ENCODE measurements around the gene UNC13B. TPM values are rescaled to one million over a fixed set of nuclear protein-coding genes. Genes with fewer than 3 reads are reported as not detected.

The UNC13B gene
- total RNA-seq, 1 experiment from 2014 or later = 48.2 TPM

GRCh38 chr9:35423499-35423898 lies 261.7 kb downstream of the UNC13B start:
- H3T11ph ChIP-seq (ENCODE audit: low read length) = no peak overlapping the region
- no peak overlapping the region for H3K18ac ChIP-seq (ENCODE audit: insufficient read length, low read depth, low read length)
- Mint-ChIP-seq H3K4me1 (0 out of 4 replicates have a peak, but pooled peaks cover 0 to 2% of the 10 kb centered on the region in 2 experiments), H3K9me3 (peaks cover 0 to 2% of the 10 kb centered on the region in 2 experiments; a peak in 3 of 5 replicates), H3K4me3 (no peak overlapping the region), H3K36me3 (ENCODE audit: insufficient read depth in 1 of 3, low read depth in 3 of 3) (no peaks in the 10 kb centered on the region), H3K27ac (no peak overlapping the region), H3K27me3 (ENCODE audit: low read depth) (peaks cover 6% of the 10 kb centered on the region)
- H3K79me1 ChIP-seq (ENCODE audit: insufficient read depth, low read depth, low read length, poor library complexity, severe bottlenecking) = no peaks in the 10 kb centered on the region
- H2BK12ac ChIP-seq (ENCODE audit: insufficient read length, low read depth, low read length) = no peak overlapping the region
- H3K23ac ChIP-seq (ENCODE audit: insufficient read length, low read depth, low read length) = no peak overlapping the region
- H3K14ac ChIP-seq (ENCODE audit: insufficient read depth, low read length) = no peak overlapping the region
- H2BK120ac ChIP-seq (ENCODE audit: low read depth, low read length, poor library complexity, severe bottlenecking) = no peak overlapping the region
- no peak overlapping the region for H3K4ac ChIP-seq (ENCODE audit: low read depth, low read length)
- TF ChIP-seq CTCF (conservative IDR thresholded peaks at IDR 0.05) = no peak
- DNase-seq = no peak
- H3K56ac ChIP-seq (ENCODE audit: insufficient read length, low read depth, low read length) = no peak overlapping the region
- no peak overlapping the region for H3K9ac ChIP-seq (ENCODE audit: extremely low read depth, insufficient read length, low read length)
- H4K5ac ChIP-seq (ENCODE audit: insufficient read length, low read depth, low read length) = no peak overlapping the region
- no peak overlapping the region for H2BK5ac ChIP-seq (ENCODE audit: insufficient read length, low read length)
- H3K79me2 ChIP-seq (ENCODE audit: insufficient read depth, low read length) = no peaks in the 10 kb centered on the region
- H4K91ac ChIP-seq (ENCODE audit: insufficient read length, low read depth, low read length) = no peak overlapping the region
- H3K27ac ChIP-seq (ENCODE audit: insufficient read length, low read depth, low read length) = no peak overlapping the region
- no peaks in the 10 kb centered on the region for H3K4me1 ChIP-seq (ENCODE audit: insufficient read depth, low read length)
- no peak overlapping the region for H3K4me2 ChIP-seq (ENCODE audit: insufficient read depth, insufficient read length, low read length)
- no peaks in the 10 kb centered on the region for H3K27me3 ChIP-seq (ENCODE audit: insufficient read depth, low read length)
- no peak overlapping the region for H2AK5ac ChIP-seq (ENCODE audit: insufficient read length, low read length)
- no peak overlapping the region for H2BK15ac ChIP-seq (ENCODE audit: low read depth, low read length)
- no CpG with 5 or more reads among the region's 2 CpGs for WGBS (ENCODE audit: extremely low coverage, insufficient read length, low lambda C conversion rate)
- no peak overlapping the region for H4K8ac ChIP-seq (replicated peaks; ENCODE audit: insufficient read length, low read depth, low read length)
- no peak overlapping the region for H2AFZ ChIP-seq (ENCODE audit: low read length)
- no peak overlapping the region for H2BK20ac ChIP-seq (ENCODE audit: low read depth, low read length, poor library complexity, severe bottlenecking)
- no peaks in the 10 kb centered on the region for H4K20me1 ChIP-seq (ENCODE audit: control insufficient read depth, insufficient read depth, insufficient read length)
- H3K9me3 ChIP-seq (ENCODE audit: control insufficient read depth, low read depth, low read length) = no peaks in the 10 kb centered on the region
- H3K23me2 ChIP-seq (ENCODE audit: insufficient read length, low read depth, low read length, poor library complexity, severe bottlenecking) = no peaks in the 10 kb centered on the region
